ENCODE results near the gene CACNA1I.

The CACNA1I gene

GRCh38 chr22:39734866-39735265, 164.3 kb downstream of the CACNA1I start:
- H3K27me3 Mint-ChIP-seq, result peaks cover 19 to 64% of the 10 kb centered on the region in 2 donors
- no peaks in the 10 kb centered on the region for H3K36me3 Mint-ChIP-seq (ENCODE audit: insufficient read depth)
- H3K4me3 Mint-ChIP-seq, result no peak overlapping the region
- no peaks in the 10 kb centered on the region for H3K9me3 Mint-ChIP-seq
- ATAC-seq (replicated peaks) (no peak), DNase-seq (no peak)
- H3K27ac Mint-ChIP-seq, result no peak overlapping the region
- H3K4me1 Mint-ChIP-seq (ENCODE audit: low read depth in 2 of 2), result no peaks in the 10 kb centered on the region

GRCh38 chr22:39735776-39736175, 165.2 kb downstream of the CACNA1I start:
- Mint-ChIP-seq H3K4me1 (ENCODE audit: low read depth in 2 of 2) (no peaks in the 10 kb centered on the region), H3K36me3 (ENCODE audit: insufficient read depth) (no peaks in the 10 kb centered on the region), H3K27me3 (peaks cover 19 to 64% of the 10 kb centered on the region in 2 donors), H3K4me3 (no peak overlapping the region), H3K9me3 (no peaks in the 10 kb centered on the region), H3K27ac (no peak overlapping the region)
- ATAC-seq (replicated peaks) (no peak), DNase-seq (no peak)

- Mint-ChIP-seq H3K9me3 (no peaks in the 10 kb centered on the region), H3K27me3 (peaks cover 19 to 43% of the 10 kb centered on the region in 2 donors), H3K4me1 (ENCODE audit: low read depth in 2 of 2) (no peaks in the 10 kb centered on the region), H3K4me3 (no peak overlapping the region), H3K36me3 (ENCODE audit: insufficient read depth) (no peaks in the 10 kb centered on the region), H3K27ac (no peak overlapping the region)
- no peak for ATAC-seq (replicated peaks)
- DNase-seq, result no peak
These were observed 168.2 kb downstream of the CACNA1I start for GRCh38 chr22:39738746-39739145.
